Activated naive CD8-positive, alpha-beta T cell treated with anti-CD3 and anti-CD28 coated beads, Interleukin-2, amount 10 ng/mL, durations not matched to agents 7 days and 5 days (primary cell): ENCODE data around the gene AFAP1. TPM values are rescaled to one million over a fixed set of nuclear protein-coding genes. Genes with fewer than 3 reads are reported as not detected.

Experiments
- ATAC-seq: fragments of 150-1000 bp; cut with Tn5 transposase; one replicate; pipeline ENCODE4 v1.10.0; 2021; ENCODE audit warnings: low read depth, moderate library complexity
- POLR2A ChIA-PET: fragments of 350-600 bp; sonication (Branson Sonifier 250); formaldehyde crosslinking; loops from one replicate; lab custom pipeline; 2021; ENCODE audit warnings: antibody characterized with exemption; lab: Charles Lee
- DNase-seq: peaks from one replicate; pipeline ENCODE4 v3.0.0; 2021
- H3K27ac Mint-ChIP-seq: one replicate; pipeline ENCODE4 v1.8.0; 2022; ENCODE audit warnings: mild to moderate bottlenecking, mixed read lengths
- H3K27me3 Mint-ChIP-seq: one replicate; pipeline ENCODE4 v1.8.0; 2022; ENCODE audit warnings: mild to moderate bottlenecking, moderate library complexity, mixed read lengths
- H3K36me3 Mint-ChIP-seq: one replicate; pipeline ENCODE4 v1.8.0; 2021; ENCODE audit warnings: mild to moderate bottlenecking, mixed read lengths
- H3K4me1 Mint-ChIP-seq: one replicate; pipeline ENCODE4 v1.8.0; 2021; ENCODE audit warnings: mixed read lengths
- H3K4me3 Mint-ChIP-seq: one replicate; pipeline ENCODE4 v1.8.0; 2022; ENCODE audit warnings: mild to moderate bottlenecking, moderate library complexity, mixed read lengths
- H3K9me3 Mint-ChIP-seq: one replicate; pipeline ENCODE4 v1.8.0; 2021; ENCODE audit warnings: mixed read lengths
- total RNA-seq, 2 experiments: library from RNA; stranded (reverse); gene quantifications; one replicate each; pipeline ENCODE4 v1.2.3, GENCODE V29; 2021

The AFAP1 gene
- total RNA-seq, 2 experiments from 2014 or later = 9.9 to 12.2 TPM

DNA sequence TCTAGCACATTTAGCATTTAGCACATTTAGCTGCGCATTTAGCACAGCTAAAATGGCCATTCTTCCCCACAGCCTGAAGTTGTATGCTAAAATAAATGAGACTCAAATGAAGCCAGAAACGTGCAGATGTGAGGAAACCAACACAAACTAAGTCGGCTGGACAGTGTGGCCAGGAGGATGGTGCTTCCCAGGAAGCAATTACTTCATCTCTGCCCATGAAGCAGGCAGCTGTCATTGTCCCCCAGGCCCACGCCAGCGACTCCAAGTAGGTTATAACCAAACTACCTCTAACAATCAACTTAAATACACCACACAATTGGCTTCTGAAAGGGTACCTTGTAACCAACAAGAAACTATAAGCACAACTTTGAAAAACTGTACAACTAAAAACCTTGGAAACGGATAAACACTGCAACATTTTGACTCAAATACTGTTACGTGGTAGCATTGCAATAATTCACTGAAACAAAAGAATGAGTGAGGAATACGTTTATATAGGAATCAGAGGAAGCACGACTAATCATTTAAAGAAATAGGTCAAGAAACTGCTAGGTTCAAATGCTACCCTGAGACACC is 39.2 kb downstream of the AFAP1 start:
- H3K9me3 Mint-ChIP-seq = peaks cover 2% of the 10 kb centered on the region
- no peak overlapping the region for H3K27ac Mint-ChIP-seq
- H3K27me3 Mint-ChIP-seq = peaks cover 4% of the 10 kb centered on the region
- no peak for DNase-seq
- POLR2A ChIA-PET = no interaction called here
- H3K4me1 Mint-ChIP-seq = peaks cover 13% of the 10 kb centered on the region
- H3K36me3 Mint-ChIP-seq = peaks cover 3% of the 10 kb centered on the region
- no peak overlapping the region for H3K4me3 Mint-ChIP-seq
- no peak for ATAC-seq

DNA sequence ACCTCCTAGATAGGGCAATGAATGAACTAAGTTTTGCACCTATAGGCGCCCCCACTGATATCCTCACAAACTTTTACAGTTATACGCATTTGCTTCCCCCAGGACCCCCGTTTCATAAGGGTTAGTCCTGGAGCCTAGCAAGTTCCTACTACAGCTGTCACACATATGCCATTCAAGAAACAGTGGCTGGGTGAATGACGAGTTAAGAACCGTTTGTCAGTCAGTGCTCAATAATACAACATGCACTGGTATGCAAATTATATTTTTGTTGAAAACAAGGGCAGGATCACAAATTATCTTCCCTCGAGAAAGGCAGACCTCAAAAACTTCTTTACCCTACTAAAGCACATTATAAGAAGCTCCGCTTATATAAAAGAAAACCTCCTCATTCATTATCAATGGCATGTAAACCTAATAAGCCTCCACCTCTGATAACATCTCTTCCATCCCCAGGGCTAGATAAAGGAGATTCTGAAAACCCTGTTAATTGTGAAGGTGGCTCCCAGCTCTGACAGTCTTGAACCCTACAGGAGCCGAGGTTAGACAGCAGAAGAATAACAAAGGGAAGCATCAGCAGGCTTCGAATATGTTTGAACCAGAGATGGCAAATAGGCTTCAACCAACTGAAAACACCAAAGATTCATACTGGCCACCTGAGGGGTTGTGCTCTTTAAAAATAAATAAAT is 40.3 kb downstream of the AFAP1 start:
- Mint-ChIP-seq H3K9me3 (peaks cover 2% of the 10 kb centered on the region), H3K27ac (no peak overlapping the region), H3K36me3 (peaks cover 3% of the 10 kb centered on the region), H3K27me3 (peaks cover 4% of the 10 kb centered on the region), H3K4me1 (peaks cover 12% of the 10 kb centered on the region), H3K4me3 (no peak overlapping the region)
- ATAC-seq (no peak), DNase-seq (no peak)
- POLR2A ChIA-PET = no interaction called here

DNA sequence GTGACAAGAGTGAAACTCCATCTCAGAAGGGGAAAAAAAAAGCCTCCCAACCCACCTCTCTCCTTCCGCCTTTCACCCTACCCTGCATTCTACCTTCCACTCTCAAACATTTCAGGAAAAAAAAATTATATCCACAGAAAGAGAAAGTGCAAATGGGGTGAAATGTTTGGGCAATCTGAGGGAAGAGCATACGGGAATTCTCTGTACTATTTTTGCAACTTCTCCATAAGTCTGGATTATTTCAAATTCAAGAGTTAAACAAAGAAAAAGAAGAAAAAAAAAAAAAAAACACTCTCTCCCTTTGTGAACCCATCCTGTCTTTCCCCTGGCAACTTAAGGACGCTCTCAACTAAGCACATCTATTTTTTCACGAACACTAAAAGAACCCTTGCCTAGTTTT is 41.3 kb downstream of the AFAP1 start:
- H3K27ac Mint-ChIP-seq = no peak overlapping the region
- H3K36me3 Mint-ChIP-seq = peaks cover 3% of the 10 kb centered on the region
- DNase-seq = no peak
- H3K9me3 Mint-ChIP-seq = peaks cover 2% of the 10 kb centered on the region
- peaks cover 4% of the 10 kb centered on the region for H3K27me3 Mint-ChIP-seq
- no peak for ATAC-seq
- POLR2A ChIA-PET = no interaction called here
- no peak overlapping the region for H3K4me3 Mint-ChIP-seq
- peaks cover 12% of the 10 kb centered on the region for H3K4me1 Mint-ChIP-seq

DNA sequence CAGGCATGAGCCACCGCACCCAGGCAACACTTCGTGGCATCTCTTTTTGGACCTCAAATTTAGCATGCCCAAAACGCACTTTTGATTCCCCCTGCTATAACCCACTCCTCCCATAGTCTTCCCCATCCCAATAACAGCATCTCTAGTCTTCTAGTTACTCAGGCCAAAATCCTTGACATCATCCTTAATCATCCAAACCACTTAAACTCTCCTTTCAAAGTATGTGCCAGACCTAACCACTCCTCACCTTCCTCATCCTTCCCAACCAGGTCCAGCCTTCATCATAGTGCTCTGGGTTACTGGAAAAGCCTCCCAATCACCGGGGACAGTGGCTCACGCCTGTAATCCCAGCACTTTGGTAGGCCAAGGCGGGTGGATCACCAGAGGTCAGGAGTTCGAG is 41.9 kb downstream of the AFAP1 start:
- H3K27me3 Mint-ChIP-seq = peaks cover 4% of the 10 kb centered on the region
- H3K4me1 Mint-ChIP-seq = peaks cover 10% of the 10 kb centered on the region
- no peak overlapping the region for H3K4me3 Mint-ChIP-seq
- H3K9me3 Mint-ChIP-seq = peaks cover 2% of the 10 kb centered on the region
- ATAC-seq (no peak), DNase-seq (no peak)
- POLR2A ChIA-PET = no interaction called here
- no peak overlapping the region for H3K27ac Mint-ChIP-seq
- peaks cover 3% of the 10 kb centered on the region for H3K36me3 Mint-ChIP-seq

DNA sequence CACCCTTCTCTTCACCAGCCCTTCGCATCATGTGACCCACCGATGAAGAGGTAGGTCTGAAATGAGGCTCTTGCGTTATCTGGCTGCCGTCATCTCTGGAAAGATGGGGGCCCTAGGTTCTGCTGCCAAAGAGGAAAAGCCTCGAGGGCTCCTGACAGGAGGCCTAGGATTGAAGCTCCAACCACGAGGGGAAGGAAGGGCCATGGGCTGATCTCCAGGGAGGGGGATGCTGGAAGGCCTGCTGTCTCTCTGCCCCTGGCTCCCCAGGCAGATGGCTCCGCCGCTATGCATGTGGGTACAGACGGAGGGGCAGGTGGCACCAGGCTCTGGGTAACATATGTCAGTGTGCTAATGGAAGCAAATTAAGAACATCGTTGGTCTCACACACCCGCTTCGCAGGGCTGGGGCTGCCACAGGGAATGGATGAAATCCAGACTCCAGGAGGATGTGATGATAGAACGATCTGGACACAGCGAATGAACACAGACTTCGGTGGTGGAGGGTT is 44.9 kb downstream of the AFAP1 start:
- no peak overlapping the region for H3K27ac Mint-ChIP-seq
- peaks cover 2% of the 10 kb centered on the region for H3K27me3 Mint-ChIP-seq
- H3K4me3 Mint-ChIP-seq = no peak overlapping the region
- ATAC-seq = no peak
- H3K9me3 Mint-ChIP-seq = peaks cover 2% of the 10 kb centered on the region
- peaks cover 2% of the 10 kb centered on the region for H3K4me1 Mint-ChIP-seq
- H3K36me3 Mint-ChIP-seq = peaks cover 3% of the 10 kb centered on the region
- POLR2A ChIA-PET = no interaction called here
- no peak for DNase-seq

DNA sequence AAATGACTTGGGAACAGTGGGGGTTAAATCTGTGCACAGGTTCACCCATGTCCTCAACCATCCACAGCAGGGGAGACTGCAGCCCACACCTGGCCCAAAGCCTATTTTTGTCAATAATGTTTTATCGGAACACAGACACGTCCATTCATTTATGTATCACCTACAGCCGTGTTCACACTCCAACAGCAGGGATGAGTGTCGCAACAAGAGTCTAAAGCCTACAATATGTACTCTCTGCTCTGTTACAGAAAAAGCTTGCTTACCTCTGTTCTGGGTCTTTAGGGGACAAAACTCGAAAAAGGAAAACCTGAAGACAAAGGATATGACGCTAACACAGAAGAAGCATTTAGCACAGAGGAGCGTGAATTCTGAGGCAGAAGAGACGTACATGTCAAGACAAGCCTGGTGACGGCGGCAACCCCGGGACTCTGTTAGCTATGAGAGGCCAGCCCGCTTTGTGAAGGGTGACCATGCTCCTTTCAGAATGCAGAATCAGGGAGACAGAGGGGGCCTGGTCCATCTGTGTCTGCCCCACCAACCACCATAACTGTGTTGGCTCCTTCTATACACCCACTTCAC is 45.5 kb downstream of the AFAP1 start:
- Mint-ChIP-seq H3K9me3 (peaks cover 2% of the 10 kb centered on the region), H3K4me1 (peaks cover 2% of the 10 kb centered on the region), H3K27ac (no peak overlapping the region), H3K27me3 (peaks cover 2% of the 10 kb centered on the region), H3K36me3 (peaks cover 3% of the 10 kb centered on the region), H3K4me3 (no peak overlapping the region)
- DNase-seq (no peak), ATAC-seq (no peak)
- POLR2A ChIA-PET = no interaction called here

DNA sequence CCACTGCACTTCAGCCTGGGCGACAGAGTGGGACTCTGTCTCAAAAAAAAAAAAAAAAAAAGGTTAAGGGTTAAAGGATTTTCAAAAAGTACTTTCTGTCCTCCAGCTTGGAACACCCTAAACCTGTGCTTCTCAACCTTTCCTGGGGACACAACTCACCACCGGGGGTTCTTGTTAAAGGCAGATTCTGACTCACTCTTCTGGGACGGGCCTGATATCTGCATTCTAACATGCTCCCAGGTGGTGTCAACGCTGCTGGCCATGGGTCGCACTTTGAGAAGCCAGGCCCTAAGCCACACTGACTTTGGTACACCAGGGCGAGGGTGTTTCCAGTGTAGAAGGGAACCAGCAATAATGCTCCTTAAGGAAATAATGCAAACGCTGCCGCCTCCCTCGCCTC is 46.1 kb downstream of the AFAP1 start:
- Mint-ChIP-seq H3K27me3 (peaks cover 2% of the 10 kb centered on the region), H3K4me1 (peaks cover 2% of the 10 kb centered on the region), H3K9me3 (peaks cover 3% of the 10 kb centered on the region), H3K36me3 (peaks cover 3% of the 10 kb centered on the region), H3K27ac (no peak overlapping the region), H3K4me3 (no peak overlapping the region)
- no peak for ATAC-seq
- POLR2A ChIA-PET = no interaction called here
- DNase-seq = no peak

DNA sequence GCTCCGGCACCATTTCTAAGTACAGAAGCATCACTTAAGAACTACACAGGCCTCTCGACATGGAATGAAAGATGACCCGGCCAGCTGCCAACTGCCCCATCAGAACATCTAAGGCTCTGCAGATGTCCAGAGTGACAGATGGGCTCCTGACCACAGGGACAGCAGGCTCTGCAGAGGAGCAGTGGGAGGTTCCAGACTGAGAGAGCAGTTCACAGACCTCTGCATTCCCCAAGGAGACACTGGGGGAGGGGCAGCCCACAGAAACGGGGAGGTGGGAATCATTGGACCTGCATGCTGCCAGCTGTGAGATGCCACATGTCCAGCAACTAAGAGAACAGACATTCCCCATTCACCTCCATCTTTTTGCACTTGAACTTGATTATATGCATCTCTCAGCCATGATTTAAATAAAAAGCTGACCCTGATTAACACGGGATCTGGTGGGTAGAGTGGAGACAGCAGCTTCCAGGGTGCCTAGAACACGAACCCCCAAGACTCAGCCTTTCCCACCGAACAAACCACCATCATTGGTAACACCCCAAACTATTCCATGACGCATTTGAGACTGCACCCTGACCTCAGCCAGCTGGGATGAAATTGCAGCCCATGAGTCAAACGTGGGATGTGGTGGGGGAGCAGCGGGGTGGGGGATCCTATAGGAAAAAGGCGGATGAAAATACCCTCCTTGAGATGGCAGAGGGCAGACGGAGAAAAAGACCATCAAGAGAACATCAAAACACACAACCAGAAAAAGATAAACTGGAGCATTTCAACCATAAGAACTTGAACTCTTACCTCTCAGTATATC is 47.2 kb downstream of the AFAP1 start:
- POLR2A ChIA-PET = no interaction called here
- Mint-ChIP-seq H3K4me3 (no peak overlapping the region), H3K27me3 (peaks cover 2% of the 10 kb centered on the region), H3K36me3 (peaks cover 5% of the 10 kb centered on the region), H3K27ac (no peak overlapping the region), H3K4me1 (peaks cover 2% of the 10 kb centered on the region), H3K9me3 (peaks cover 6% of the 10 kb centered on the region)
- ATAC-seq = no peak
- no peak for DNase-seq

DNA sequence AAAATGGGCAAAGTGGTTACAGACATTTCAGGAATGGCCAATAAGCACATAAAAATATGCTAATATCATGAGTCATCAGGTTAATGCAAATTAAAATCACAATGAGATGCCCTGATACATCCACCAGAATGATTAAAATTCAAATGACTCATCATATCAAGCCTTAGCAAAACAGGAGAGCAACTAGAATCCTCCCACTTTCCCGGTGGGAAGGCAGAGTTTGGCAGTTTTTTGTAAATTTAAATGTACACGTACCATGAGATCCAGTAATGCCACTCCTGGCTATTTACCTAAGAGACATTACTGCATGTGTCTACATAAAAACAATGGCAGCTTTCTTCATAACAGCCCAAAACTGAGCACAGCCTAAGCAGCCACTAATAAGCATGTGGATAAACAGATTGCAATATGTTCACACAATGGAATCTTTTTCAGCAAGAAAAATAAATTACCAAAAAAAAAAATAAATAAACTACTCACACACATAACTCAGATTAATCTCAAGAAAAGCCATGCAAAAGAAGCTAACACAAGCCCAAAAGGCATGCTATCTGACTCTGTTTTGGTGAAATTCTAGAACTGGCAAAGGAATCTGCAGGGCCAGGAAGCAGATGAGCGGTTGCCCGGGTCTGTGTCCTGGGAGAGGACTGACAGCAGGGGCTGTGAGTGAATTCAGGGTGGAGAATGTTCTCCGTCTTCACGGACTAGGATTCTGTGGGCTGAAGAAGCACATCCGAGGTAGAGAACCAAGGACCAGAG is 48.8 kb downstream of the AFAP1 start:
- no peak for ATAC-seq
- peaks cover 2% of the 10 kb centered on the region for H3K27me3 Mint-ChIP-seq

DNA sequence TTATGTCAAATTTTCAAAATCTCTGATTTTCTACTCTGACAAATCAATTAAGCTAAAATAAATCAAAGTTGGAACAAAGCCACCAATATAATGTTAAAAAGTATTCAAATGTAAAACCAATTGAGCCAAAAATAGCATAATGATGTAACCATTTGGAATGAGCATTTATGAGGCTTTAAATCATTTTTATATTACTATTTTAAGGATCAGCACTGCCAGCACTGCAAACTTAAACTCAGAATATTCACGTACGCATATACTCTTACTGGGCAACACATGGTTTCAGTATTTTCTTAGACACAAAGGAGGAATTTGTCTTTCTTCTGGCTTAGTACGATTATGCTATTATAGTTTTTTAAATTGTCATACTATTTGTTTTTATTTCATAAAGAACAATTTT is 52.2 kb downstream of the AFAP1 start:
- Mint-ChIP-seq H3K9me3 (peaks cover 6% of the 10 kb centered on the region), H3K36me3 (peaks cover 5% of the 10 kb centered on the region), H3K4me1 (no peaks in the 10 kb centered on the region), H3K27me3 (peaks cover 2% of the 10 kb centered on the region), H3K27ac (no peak overlapping the region), H3K4me3 (no peak overlapping the region)
- POLR2A ChIA-PET = interaction anchor here (0.6 kb wide), 1 partner anchor 95 kb away, joined by 3 read pairs; no protein-coding TSS in a partner anchor
- DNase-seq = no peak
- ATAC-seq = no peak

More for the DNA sequence above, 48.8 kb downstream of the AFAP1 start:
- H3K9me3 Mint-ChIP-seq = peaks cover 6% of the 10 kb centered on the region
- H3K4me1 Mint-ChIP-seq = no peaks in the 10 kb centered on the region
- H3K36me3 Mint-ChIP-seq = peaks cover 5% of the 10 kb centered on the region
- no peak overlapping the region for H3K27ac Mint-ChIP-seq
- H3K4me3 Mint-ChIP-seq = no peak overlapping the region
- POLR2A ChIA-PET = no interaction called here
- DNase-seq = no peak

DNA sequence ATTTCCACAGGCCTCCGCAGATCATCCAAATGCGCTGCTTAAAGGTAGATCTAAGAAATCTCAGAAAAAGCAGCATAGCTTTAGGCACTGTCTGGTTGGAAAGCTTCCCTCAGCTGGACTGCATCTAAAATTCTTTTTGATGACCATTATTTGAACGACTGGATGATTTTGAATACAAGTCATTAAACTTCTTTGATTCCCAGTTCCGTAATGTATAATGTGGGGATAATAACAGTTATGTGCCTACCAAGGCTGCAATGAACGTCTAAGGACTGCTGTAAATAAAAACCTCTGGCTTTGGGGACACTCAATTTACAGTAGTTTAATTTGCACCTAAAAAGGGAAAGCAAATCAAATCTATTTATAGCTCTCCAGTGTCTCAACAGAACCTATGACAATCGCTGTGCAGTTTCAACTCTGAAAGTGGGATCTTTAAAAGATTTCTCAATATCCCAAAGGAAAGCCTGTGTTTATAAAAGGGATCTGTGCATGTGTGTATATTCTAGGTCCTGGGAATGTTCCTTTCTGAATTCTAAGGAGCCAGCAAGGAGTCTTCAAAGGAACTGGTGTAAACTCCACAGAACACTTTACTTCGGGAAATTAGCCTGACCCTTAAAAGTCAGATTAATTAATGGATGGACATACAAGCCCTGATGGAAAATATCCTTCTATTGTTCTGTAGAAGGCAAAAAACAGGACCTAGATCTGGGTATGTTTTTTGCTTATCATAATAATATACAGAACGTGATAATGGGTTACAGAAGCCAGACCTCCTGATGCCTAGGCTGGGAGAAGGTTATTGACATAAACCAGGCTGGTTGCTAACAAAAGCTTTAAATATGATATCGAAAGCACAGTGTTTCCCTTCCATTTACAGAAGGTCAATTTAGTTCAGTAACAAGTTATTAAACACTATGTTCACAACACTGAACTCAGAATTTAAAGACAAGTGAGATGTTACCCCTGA is 53.4 kb downstream of the AFAP1 start:
- DNase-seq (no peak), ATAC-seq (no peak)
- H3K36me3 Mint-ChIP-seq = peaks cover 5% of the 10 kb centered on the region
- peaks cover under 1% of the 10 kb centered on the region for H3K4me1 Mint-ChIP-seq
- H3K27me3 Mint-ChIP-seq = peaks cover 2% of the 10 kb centered on the region
- POLR2A ChIA-PET = no interaction called here
- peaks cover 6% of the 10 kb centered on the region for H3K9me3 Mint-ChIP-seq
- H3K4me3 Mint-ChIP-seq = no peak overlapping the region
- no peak overlapping the region for H3K27ac Mint-ChIP-seq
